OCI-LY3 (cell line): ENCODE results near the gene MED16.

Experiments used
- H2AFZ ChIP-seq: fragments of 200-600, 300-600 bp; shearing (Covaris generic); 2 replicates; pipeline ENCODE4 v1.6.0; 2014; ENCODE audit warnings: antibody characterized with exemption, low read depth, low read length
- H3K27ac ChIP-seq: fragments of 200-600, 300-600 bp; sonication (generic); 2 replicates; pipeline ENCODE4 v1.5.1; 2014; ENCODE audit warnings: mild to moderate bottlenecking, low read length, moderate library complexity, mixed read lengths
- H3K27me3 ChIP-seq: fragments of 200-600, 300-600 bp; sonication (generic); 2 replicates; pipeline ENCODE4 v1.6.1; 2014; ENCODE audit warnings: low read depth, low read length, mixed read lengths
- H3K36me3 ChIP-seq: fragments of 200-600, 300-600 bp; sonication (generic); replicated peaks from 2 replicates; pipeline ENCODE3; 2014; ENCODE audit warnings: low read depth, low read length, mixed read lengths
- H3K4me1 ChIP-seq: fragments of 300-600, 200-600 bp; sonication (generic); 2 replicates; pipeline ENCODE4 v1.6.1; 2014; ENCODE audit warnings: low read length, mixed read lengths
- H3K4me2 ChIP-seq: fragments of 200-600, 300-600 bp; sonication (generic); 2 replicates; pipeline ENCODE4 v1.6.1; 2014; ENCODE audit warnings: low read length, mixed read lengths
- H3K4me3 ChIP-seq: fragments of 300-600, 200-600 bp; sonication (generic); 2 replicates; pipeline ENCODE4 v1.5.1; 2014; ENCODE audit warnings: antibody characterized with exemption, mild to moderate bottlenecking, low read length, moderate library complexity
- H3K79me2 ChIP-seq: fragments of 300-600, 200-600 bp; shearing (Covaris generic); 2 replicates; pipeline ENCODE4 v1.6.1; 2014; ENCODE audit warnings: mild to moderate bottlenecking, low read length, mixed read lengths
- H3K9ac ChIP-seq: fragments of 300-600, 200-600 bp; shearing (Covaris generic); 2 replicates; pipeline ENCODE4 v1.6.0; 2014; ENCODE audit warnings: mild to moderate bottlenecking, low read length, moderate library complexity
- H3K9me3 ChIP-seq: fragments of 200-600, 300-600 bp; shearing (Covaris generic); 2 replicates; pipeline ENCODE4 v1.6.1; 2014; ENCODE audit warnings: low read length, mixed read lengths; ENCODE audit not compliant: insufficient read depth
- H4K20me1 ChIP-seq: fragments of 200-600, 300-600 bp; sonication (generic); 2 replicates; pipeline ENCODE4 v1.6.1; 2016; ENCODE audit warnings: low read length, mixed read lengths; ENCODE audit not compliant: insufficient read depth
- CTCF ChIP-seq: fragments of 200-600, 300-600 bp; sonication (generic); IDR thresholded peaks from 2 replicates; pipeline ENCODE4 v1.5.1; 2014; ENCODE audit warnings: antibody characterized with exemption, low read length, low read depth
- EZH2phosphoT487 ChIP-seq: fragments of 200-600 bp; shearing (Covaris generic); IDR thresholded peaks from 2 replicates; pipeline ENCODE4 v1.6.1; 2018; ENCODE audit warnings: antibody characterized with exemption, mixed run types, low read depth

MED16 gene

GRCh38 chr19:900302-901111 is 7.5 kb upstream of the MED16 start:
- Histone ChIP-seq H3K4me2 (no peak overlapping the region), H3K27me3 (no peaks in the 10 kb centered on the region), H2AFZ (no peak overlapping the region), H3K4me3 (no peak overlapping the region), H3K4me1 (peaks cover under 1% of the 10 kb centered on the region; the same call in 1 of the 2 replicates), H3K27ac (no peak overlapping the region), H4K20me1 (peaks cover 60% of the 10 kb centered on the region), H3K9me3 (no peaks in the 10 kb centered on the region), H3K9ac (no peak overlapping the region), H3K36me3 (peaks cover 54% of the 10 kb centered on the region), H3K79me2 (peaks cover 40% of the 10 kb centered on the region)
- TF ChIP-seq EZH2phosphoT487 (no peak), CTCF (no peak)

GRCh38 chr19:900043-900301 is 7.0 kb upstream of the MED16 start:
- Histone ChIP-seq H3K4me3 (no peak overlapping the region), H3K79me2 (peaks cover 35% of the 10 kb centered on the region), H3K9ac (no peak overlapping the region), H3K27ac (no peak overlapping the region), H3K9me3 (no peaks in the 10 kb centered on the region), H3K36me3 (peaks cover 54% of the 10 kb centered on the region), H3K4me1 (no peaks in the 10 kb centered on the region), H3K27me3 (no peaks in the 10 kb centered on the region), H4K20me1 (peaks cover 60% of the 10 kb centered on the region), H2AFZ (no peak overlapping the region), H3K4me2 (no peak overlapping the region)
- TF ChIP-seq EZH2phosphoT487 (no peak), CTCF (no peak)

GRCh38 chr19:899336-900042 is 6.5 kb upstream of the MED16 start:
- Histone ChIP-seq H3K79me2 (peaks cover 31% of the 10 kb centered on the region), H4K20me1 (peaks cover 56% of the 10 kb centered on the region), H2AFZ (no peak overlapping the region), H3K9me3 (no peaks in the 10 kb centered on the region), H3K27me3 (no peaks in the 10 kb centered on the region), H3K27ac (no peak overlapping the region), H3K4me1 (no peaks in the 10 kb centered on the region), H3K4me3 (no peak overlapping the region), H3K9ac (no peak overlapping the region), H3K4me2 (no peak overlapping the region), H3K36me3 (peaks cover 52% of the 10 kb centered on the region)
- TF ChIP-seq CTCF = no peak
- no peak for TF ChIP-seq EZH2phosphoT487

- Histone ChIP-seq H3K27me3 (no peaks in the 10 kb centered on the region), H2AFZ (no peak overlapping the region), H3K4me1 (no peaks in the 10 kb centered on the region), H3K9ac (no peak overlapping the region), H3K9me3 (no peaks in the 10 kb centered on the region), H3K4me3 (no peak overlapping the region), H3K79me2 (peaks cover 22% of the 10 kb centered on the region), H3K27ac (no peak overlapping the region), H3K4me2 (no peak overlapping the region), H4K20me1 (peaks cover 49% of the 10 kb centered on the region), H3K36me3 (peaks cover 50% of the 10 kb centered on the region)
- no peak for TF ChIP-seq CTCF
Observed at GRCh38 chr19:898663-899062, 5.7 kb upstream of the MED16 start.
